Amygdala (tissue), 56 donors: ENCODE data around the gene FBXO47.
"Not testable (repeated sequence)": the region's sequence is repeated elsewhere in the genome, so short reads cannot be mapped to it uniquely, and the experiment has no call there.

Source experiments
- DNase-seq, 56 donors: peaks; one replicate each; lab custom pipeline; 2025; lab: John Stamatoyannopoulos, UW

Gene FBXO47

DNA sequence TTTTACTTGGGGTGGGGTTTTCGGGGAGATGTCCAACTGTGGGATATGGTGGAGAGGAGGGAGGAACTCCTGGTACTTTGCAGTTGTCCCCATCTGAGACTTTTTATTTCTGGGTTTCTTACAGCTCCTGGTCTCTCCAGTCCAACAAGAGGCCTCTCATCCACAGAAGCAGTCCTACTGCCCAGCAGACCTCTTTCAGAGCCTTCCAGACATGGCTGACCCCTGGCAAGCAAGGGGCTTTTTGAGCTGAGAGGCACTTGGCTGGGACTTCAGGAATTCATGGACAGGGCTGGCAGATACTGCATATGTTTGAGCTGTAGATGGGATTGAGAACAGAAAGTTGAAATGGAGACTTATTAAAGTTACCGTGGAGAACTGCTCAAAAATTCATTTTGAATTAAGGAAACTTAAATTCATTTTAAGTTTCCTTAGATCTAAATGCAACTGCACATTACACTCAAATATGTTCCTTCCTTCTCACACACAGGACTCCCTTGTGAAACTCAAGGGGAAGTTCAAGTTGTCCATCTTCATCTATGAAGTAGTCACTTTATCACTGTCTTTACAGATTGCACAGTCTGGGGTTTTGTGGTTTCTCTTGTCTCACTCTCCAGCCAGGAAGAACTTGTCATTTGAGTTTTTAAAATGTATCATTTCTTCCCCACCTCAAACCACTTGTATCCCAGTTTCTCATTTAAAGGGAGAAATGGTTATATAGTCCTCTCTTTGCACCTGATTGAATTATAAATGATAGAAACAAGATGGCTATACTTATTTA lies 40.7 kb downstream of the FBXO47 start:
- DNase-seq, result peak in 8 of 56 donors; percentile 14 to 64 (median 38)

DNA sequence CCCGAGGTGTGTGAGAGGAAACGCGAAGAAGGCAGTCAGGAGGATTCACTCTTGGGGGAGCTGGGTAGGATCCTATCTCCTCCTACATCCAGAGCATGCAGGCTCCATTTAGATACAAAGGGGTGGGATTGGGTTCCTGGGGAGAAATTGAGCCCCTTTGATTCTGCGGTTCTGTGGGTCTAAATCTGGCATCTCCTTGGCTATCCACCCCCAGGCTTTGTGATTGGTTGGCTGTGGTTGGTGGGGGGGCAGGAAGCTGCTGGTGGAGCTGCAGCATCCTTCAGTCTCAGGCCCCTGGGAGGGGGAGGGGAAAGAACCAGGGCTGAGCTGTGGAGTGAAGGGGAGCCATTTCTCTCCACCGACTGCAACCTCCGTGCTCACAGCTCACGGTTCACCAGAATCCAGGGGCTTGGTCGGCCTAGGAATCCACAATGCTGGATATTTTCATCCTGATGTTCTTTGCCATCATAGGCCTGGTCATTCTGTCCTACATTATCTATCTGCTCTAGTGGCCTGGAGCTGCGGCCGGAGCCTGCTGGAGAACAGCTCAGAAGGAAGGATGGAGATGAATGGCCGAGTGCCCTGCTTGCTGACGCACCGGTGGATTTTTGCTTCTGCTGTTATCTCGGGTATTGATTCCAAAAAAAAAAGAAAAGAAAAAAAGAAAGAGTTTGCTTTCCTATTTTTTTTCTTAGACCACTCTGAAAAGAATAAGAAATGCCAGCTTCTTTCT lies 41.8 kb downstream of the FBXO47 start, which contains the start of gene LASP1NB:
Gene LASP1NB (plus strand): TSS at position 352 of the 733 bp plus-strand sequence.
- DNase-seq, result peak in 54 of 56 donors; percentile 33 to 94 (median 82)

GRCh38 chr17:38922538-38923297 lies 44.5 kb downstream of the FBXO47 start:
- peak in 18 of 56 donors; percentile 9 to 71 (median 36) for DNase-seq

GRCh38 chr17:38921756-38922411 lies 45.3 kb downstream of the FBXO47 start:
- no peak for DNase-seq

GRCh38 chr17:38920374-38921291 lies 46.6 kb downstream of the FBXO47 start:
- no peak for DNase-seq

DNA sequence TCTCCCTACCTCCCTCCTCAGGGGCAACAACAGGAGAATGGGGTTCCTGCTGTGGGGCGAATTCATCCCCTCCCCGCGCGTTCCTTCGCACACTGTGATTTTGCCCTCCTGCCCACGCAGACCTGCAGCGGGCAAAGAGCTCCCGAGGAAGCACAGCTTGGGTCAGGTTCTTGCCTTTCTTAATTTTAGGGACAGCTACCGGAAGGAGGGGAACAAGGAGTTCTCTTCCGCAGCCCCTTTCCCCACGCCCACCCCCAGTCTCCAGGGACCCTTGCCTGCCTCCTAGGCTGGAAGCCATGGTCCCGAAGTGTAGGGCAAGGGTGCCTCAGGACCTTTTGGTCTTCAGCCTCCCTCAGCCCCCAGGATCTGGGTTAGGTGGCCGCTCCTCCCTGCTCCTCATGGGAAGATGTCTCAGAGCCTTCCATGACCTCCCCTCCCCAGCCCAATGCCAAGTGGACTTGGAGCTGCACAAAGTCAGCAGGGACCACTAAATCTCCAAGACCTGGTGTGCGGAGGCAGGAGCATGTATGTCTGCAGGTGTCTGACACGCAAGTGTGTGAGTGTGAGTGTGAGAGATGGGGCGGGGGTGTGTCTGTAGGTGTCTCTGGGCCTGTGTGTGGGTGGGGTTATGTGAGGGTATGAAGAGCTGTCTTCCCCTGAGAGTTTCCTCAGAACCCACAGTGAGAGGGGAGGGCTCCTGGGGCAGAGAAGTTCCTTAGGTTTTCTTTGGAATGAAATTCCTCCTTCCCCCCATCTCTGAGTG lies 47.7 kb downstream of the FBXO47 start:
- DNase-seq, result no peak

- DNase-seq, result no peak
Observed at GRCh38 chr17:38918916-38919315, 48.3 kb downstream of the FBXO47 start.

DNA sequence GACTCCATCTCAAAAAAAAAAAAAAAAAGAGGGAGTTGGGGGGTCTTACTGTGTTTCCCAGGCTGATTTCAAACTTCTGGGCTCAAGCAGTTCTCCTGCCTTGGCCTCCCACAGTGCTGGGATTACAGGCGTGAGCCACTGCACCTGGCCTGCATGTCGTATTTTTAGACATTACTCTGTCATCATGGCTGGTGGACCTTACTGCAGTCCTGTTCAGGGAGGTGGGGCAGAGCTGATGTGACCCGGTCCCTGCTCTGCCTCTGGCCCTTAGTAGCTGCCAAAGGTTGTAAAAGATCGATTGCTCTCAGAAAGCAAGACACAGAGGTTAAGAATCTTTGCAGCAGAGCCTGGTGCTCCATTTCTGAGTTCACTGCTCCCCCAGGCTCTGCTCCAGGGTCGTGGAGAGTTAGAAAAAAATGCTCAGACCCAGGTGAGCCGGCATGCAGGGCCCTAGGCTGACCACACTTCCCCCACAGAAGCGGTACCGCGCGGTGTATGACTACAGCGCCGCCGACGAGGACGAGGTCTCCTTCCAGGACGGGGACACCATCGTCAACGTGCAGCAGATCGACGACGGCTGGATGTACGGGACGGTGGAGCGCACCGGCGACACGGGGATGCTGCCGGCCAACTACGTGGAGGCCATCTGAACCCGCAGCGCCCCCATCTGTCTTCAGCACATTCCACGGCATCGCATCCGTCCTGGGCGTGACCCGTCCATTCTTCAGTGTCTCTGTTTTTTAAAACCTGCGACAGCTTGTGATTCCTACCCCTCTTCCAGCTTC lies 48.9 kb downstream of the FBXO47 start:
- DNase-seq, result no peak

DNA sequence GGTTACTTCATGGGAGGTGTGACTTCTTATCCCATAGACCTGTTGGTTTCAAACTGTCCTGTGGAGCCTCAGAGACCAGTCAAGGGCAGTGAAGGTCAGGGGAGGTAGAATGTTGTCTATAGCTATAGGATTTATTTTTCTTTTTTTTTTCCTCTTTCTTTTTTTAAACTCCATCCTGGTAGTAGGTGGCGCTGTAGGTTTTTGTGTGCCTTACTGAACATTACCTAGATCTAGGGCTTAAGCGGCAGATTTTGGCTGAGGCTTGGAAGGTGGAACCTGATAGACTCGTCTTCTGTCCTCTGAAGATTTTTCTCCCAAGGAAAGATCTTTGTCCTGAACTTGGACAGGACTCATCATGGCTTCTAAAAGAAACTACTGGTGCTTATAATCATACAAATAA lies 49.9 kb downstream of the FBXO47 start:
- DNase-seq, result no peak

DNA sequence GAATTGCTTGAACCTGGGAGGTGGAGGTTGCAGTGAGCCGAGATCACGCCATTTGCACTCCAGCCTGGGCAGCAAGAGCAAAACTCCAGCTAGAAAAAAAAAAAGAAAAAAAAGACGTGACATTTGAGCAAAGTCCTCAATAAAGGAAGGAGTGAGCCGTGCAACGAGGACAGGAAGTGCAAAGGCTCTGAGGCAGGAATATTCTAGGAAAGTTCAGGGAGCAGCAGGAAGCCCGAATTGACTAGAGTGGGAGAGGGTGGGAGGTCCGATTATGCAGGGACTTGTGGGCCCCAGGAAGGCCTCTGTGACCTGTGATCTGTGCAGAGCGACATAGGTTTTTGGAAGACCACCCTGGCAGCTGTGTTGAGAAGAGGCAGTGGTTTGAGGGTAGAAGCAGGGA lies 50.4 kb downstream of the FBXO47 start:
- DNase-seq, result no peak

GRCh38 chr17:38915639-38915995 lies 51.6 kb downstream of the FBXO47 start:
- no peak for DNase-seq

- DNase-seq, result no peak
Observed at GRCh38 chr17:38914741-38915638, 52.2 kb downstream of the FBXO47 start.

DNA sequence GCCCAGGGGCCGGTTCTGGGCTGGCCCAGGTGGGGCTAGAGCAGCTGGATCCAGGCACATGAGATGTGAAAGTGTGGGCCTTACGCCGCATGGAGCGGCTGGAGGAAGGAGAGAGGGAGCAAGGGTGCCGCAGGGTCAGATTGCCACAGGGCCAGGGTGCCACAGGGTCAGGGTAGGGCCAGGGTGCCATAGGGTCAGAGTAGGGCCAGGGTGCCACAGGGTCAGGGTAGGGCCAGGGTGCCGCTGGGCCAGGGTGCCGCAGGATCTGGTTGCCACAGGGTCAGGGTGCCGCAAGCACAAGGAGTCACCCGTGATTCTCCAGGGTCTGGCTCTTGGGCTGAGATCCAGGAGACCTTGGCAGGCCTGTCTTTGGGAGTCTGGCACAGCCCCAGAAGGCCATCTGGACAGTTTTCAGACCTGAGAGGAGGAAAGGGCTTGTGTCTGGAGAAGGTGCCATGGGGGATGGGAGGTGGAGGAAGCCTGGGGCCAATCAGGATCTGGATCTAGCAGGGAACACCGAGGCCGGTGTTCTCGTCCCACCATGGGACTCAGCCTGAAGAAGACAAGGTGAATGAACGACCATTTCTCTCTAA lies 54.9 kb downstream of the FBXO47 start:
- DNase-seq, result peak in 1 of 56 donors; percentile 18

DNA sequence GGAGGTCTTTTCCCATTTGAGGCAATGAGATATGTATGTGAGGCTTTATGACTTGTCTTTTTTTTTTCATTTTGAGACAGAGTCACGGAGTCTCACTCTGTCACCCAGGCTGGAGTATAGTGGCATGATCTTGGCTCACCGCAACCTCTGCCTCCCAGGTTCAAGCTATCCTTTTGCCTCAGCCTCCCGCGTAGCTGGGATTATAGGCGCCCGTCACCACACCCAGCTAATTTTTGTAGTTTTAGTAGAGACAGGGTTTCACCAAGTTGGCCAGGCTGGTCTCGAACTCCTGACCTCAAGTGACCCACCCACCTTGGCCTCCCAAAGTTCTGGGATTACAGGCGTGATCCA lies 55.5 kb downstream of the FBXO47 start:
- not testable (repeated sequence) for DNase-seq

DNA sequence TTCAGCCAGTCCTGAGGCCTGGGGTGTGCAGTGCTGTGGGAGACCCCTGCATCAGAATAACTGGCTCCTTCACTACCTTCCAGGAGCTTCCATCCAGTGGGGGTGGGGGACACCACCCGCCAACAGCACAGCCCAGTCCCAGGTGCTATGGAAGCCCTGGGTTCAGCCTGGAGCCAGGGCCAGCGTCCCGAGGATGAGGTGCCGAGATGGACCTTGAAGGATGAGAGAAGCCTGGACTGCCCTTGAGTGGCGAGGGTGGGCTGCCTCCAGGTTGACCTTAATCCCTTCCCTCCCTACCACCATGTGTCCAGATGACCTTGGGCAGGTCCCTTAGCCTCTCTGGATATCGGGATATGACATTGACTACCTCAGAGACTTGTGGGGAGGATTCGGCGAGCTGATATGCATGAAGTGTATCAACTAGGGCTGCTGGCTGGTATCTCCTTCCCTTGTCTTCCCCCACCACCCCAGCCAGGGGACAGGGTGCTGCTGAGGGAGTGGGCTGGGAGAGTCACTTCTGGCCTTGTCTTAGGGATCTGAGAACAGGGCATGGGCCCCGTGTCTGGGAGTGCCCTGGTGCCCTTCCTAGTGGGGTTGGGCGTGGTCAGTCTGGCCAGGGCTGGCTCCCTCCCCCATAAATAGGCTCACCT lies 56.0 kb downstream of the FBXO47 start:
- DNase-seq, result no peak

DNA sequence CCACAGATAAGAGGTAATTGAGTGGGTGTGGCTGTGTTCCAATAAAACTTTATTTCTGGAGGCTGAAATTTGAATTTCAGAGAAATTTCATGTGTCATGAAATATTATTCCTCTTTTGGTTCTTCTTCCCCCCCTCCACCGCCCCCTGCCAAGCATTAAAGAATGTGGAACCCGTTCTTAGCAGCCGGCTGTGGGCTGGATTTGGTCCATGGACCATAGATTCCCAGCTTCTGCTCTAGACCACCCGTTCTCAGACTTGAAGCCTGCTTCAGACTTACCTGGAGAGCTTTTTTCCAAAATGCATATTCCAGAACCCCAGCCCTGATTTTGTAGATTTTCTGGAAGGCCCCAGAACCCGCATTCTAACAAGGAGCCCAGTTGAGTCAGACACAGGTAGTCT lies 56.9 kb downstream of the FBXO47 start:
- DNase-seq, result no peak
